Neural cell (in vitro differentiated cells): ENCODE measurements around the gene ANP32D. TPM values are rescaled to one million over a fixed set of nuclear protein-coding genes. Genes with fewer than 3 reads are reported as not detected.
"Not testable (repeated sequence)": the region's sequence is repeated elsewhere in the genome, so short reads cannot be mapped to it uniquely, and the experiment has no call there.

ENCODE experiments used
- H2AFZ ChIP-seq: fragments of 200-600, 300-800 bp; sonication (generic), shearing (Covaris generic); 2 replicates; pipeline ENCODE4 v1.6.0; 2014; ENCODE audit warnings: low read depth, mild to moderate bottlenecking, antibody characterized with exemption, low read length, moderate library complexity
- H3F3A ChIP-seq: fragments of 200-600 bp; shearing (Covaris generic); 2 replicates; pipeline ENCODE4 v1.6.1; 2016; ENCODE audit warnings: mild to moderate bottlenecking, moderate library complexity, mixed read lengths, antibody characterized with exemption, low read length; ENCODE audit not compliant: insufficient read depth, poor library complexity, severe bottlenecking
- H3K27ac ChIP-seq: fragments of 200-600, 300-800 bp; sonication (generic), shearing (Covaris generic); 2 replicates; pipeline ENCODE4 v1.5.1; 2014; ENCODE audit warnings: mild to moderate bottlenecking, low read length, moderate library complexity
- H3K27me3 ChIP-seq: fragments of 300-800, 200-600 bp; sonication (generic), shearing (Covaris generic); 2 replicates; pipeline ENCODE4 v1.6.0; 2014; ENCODE audit warnings: mild to moderate bottlenecking, low read depth, low read length, moderate library complexity; ENCODE audit not compliant: insufficient read depth
- H3K36me3 ChIP-seq: fragments of 300-800, 200-600 bp; sonication (generic), shearing (Covaris generic); 2 replicates; pipeline ENCODE4 v1.5.1; 2014; ENCODE audit warnings: mild to moderate bottlenecking, antibody characterized with exemption, low read length, moderate library complexity; ENCODE audit not compliant: insufficient read depth
- H3K4me2 ChIP-seq: fragments of 300-800, 200-600 bp; sonication (generic), shearing (Covaris generic); 2 replicates; pipeline ENCODE4 v1.6.0; 2014; ENCODE audit warnings: mild to moderate bottlenecking, low read length
- H3K4me3 ChIP-seq: fragments of 300-800, 200-600 bp; sonication (generic), shearing (Covaris generic); 2 replicates; pipeline ENCODE4 v1.5.1; 2014; ENCODE audit warnings: mild to moderate bottlenecking, low read length, moderate library complexity
- H3K79me2 ChIP-seq: fragments of 200-600 bp; shearing (Covaris generic); replicated peaks from 2 replicates; pipeline ENCODE4 v1.6.0; 2014; ENCODE audit warnings: mild to moderate bottlenecking, low read length, moderate library complexity; ENCODE audit not compliant: insufficient read depth
- H3K9ac ChIP-seq: fragments of 300-800, 200-600 bp; sonication (generic), shearing (Covaris generic); 2 replicates; pipeline ENCODE4 v1.6.1; 2016; ENCODE audit warnings: mild to moderate bottlenecking, low read length, mixed read lengths
- H3K9me2 ChIP-seq: fragments of 200-600 bp; shearing (Covaris generic); 2 replicates; pipeline ENCODE4 v1.6.1; 2016; ENCODE audit warnings: mild to moderate bottlenecking, low read length, mixed read lengths; ENCODE audit not compliant: insufficient read depth
- H3K9me3 ChIP-seq: fragments of 200-600, 300-800 bp; sonication (generic), shearing (Covaris generic); 2 replicates; pipeline ENCODE4 v1.6.1; 2016; ENCODE audit warnings: mild to moderate bottlenecking, mixed run types, low read length, moderate library complexity, mixed read lengths
- H4K20me1 ChIP-seq: fragments of 200-600 bp; shearing (Covaris generic); 2 replicates; pipeline ENCODE4 v1.6.1; 2016; ENCODE audit warnings: mild to moderate bottlenecking, mixed run types; ENCODE audit not compliant: insufficient read depth
- EP300 ChIP-seq: fragments of 450-650 bp; conservative IDR thresholded peaks from 2 replicates; pipeline ENCODE4 v1.6.1; 2014; ENCODE audit warnings: antibody characterized with exemption, mild to moderate bottlenecking, moderate library complexity; ENCODE audit not compliant: poor library complexity, severe bottlenecking
- EZH2 ChIP-seq: fragments of 200-600, 300-800 bp; shearing (Covaris generic), sonication (generic); IDR thresholded peaks from 2 replicates; pipeline ENCODE4 v1.6.1; 2014; ENCODE audit warnings: antibody characterized with exemption, low read length, borderline replicate concordance, mild to moderate bottlenecking; ENCODE audit not compliant: insufficient read depth, poor library complexity, severe bottlenecking
- MXI1 ChIP-seq: fragments of 450-650 bp; conservative IDR thresholded peaks from 2 replicates; pipeline ENCODE4 v1.6.1; 2014; ENCODE audit warnings: antibody characterized with exemption, mild to moderate bottlenecking; ENCODE audit not compliant: poor library complexity, severe bottlenecking
- POLR2AphosphoS5 ChIP-seq: IDR thresholded peaks from 2 replicates; pipeline ENCODE4 v1.6.1; 2012
- RAD21 ChIP-seq: fragments of 450-650 bp; conservative IDR thresholded peaks from 2 replicates; pipeline ENCODE4 v1.6.1; 2014; ENCODE audit warnings: antibody characterized with exemption, mild to moderate bottlenecking, moderate library complexity
- SMC3 ChIP-seq: fragments of 450-650 bp; conservative IDR thresholded peaks from 2 replicates; pipeline ENCODE4 v1.6.1; 2014; ENCODE audit warnings: antibody characterized with exemption, mild to moderate bottlenecking, moderate library complexity; ENCODE audit not compliant: poor library complexity
- TAF1 ChIP-seq: IDR thresholded peaks from 2 replicates; pipeline ENCODE4 v1.6.1; 2012; ENCODE audit warnings: low read depth
- polyA plus RNA-seq: library from polyadenylated mRNA; depleted of rRNA; stranded (reverse); fragments of >200 nt; gene quantifications from 2 replicates; pipeline ENCODE4 v1.2.3, GENCODE V29; 2014
- TF ChIP-seq, protein P1 (sequence below): fragments of 450-650 bp; IDR thresholded peaks from 2 replicates; pipeline ENCODE4 v1.5.1; 2014; ENCODE audit warnings: antibody characterized with exemption, mild to moderate bottlenecking, moderate library complexity; ENCODE audit not compliant: poor library complexity, severe bottlenecking
- TF ChIP-seq, protein P2 (sequence below): IDR thresholded peaks from 2 replicates; pipeline ENCODE4 v1.6.1; 2012; ENCODE audit warnings: borderline replicate concordance

ANP32D gene
- polyA plus RNA-seq, 1 donor from 2014 or later = not detected

DNA sequence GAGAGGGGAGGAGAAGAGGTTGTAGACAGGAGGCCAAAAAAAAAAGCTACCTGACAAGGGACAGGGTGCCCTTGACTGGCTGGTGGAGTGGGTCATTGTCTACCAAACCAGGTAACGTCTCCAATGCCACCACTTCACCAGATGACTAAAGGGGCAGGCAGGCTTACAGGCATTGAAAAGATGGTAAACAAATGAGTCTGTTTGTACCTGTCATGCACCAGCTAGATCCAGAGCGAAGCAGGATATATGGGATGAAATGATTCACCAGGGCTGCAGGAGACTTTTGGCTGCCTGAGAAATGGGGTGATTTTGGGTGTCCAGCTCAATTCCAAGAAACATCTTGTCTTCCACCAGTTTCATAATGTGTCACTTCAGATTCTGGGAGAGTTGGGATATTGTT, 13.9 kb downstream of the ANP32D start:
- Histone ChIP-seq H3K79me2 (no peaks in the 10 kb centered on the region), H3K36me3 (no peaks in the 10 kb centered on the region), H3K9ac (no peak overlapping the region), H3K4me2 (no peak overlapping the region), H4K20me1 (no peaks in the 10 kb centered on the region), H3K27me3 (no peaks in the 10 kb centered on the region), H3K27ac (no peak overlapping the region), H3K4me3 (no peak overlapping the region), H3F3A (no peaks in the 10 kb centered on the region), H3K9me2 (no peaks in the 10 kb centered on the region), H3K9me3 (no peaks in the 10 kb centered on the region), H2AFZ (no peak overlapping the region)
- TF ChIP-seq MXI1 = no peak
- TF ChIP-seq EP300 = no peak
- TF ChIP-seq SMC3 = no peak
- TF ChIP-seq EZH2 = no peak
- TF ChIP-seq, protein P1, sequence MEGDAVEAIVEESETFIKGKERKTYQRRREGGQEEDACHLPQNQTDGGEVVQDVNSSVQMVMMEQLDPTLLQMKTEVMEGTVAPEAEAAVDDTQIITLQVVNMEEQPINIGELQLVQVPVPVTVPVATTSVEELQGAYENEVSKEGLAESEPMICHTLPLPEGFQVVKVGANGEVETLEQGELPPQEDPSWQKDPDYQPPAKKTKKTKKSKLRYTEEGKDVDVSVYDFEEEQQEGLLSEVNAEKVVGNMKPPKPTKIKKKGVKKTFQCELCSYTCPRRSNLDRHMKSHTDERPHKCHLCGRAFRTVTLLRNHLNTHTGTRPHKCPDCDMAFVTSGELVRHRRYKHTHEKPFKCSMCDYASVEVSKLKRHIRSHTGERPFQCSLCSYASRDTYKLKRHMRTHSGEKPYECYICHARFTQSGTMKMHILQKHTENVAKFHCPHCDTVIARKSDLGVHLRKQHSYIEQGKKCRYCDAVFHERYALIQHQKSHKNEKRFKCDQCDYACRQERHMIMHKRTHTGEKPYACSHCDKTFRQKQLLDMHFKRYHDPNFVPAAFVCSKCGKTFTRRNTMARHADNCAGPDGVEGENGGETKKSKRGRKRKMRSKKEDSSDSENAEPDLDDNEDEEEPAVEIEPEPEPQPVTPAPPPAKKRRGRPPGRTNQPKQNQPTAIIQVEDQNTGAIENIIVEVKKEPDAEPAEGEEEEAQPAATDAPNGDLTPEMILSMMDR = no peak
- TF ChIP-seq TAF1 = no peak

DNA sequence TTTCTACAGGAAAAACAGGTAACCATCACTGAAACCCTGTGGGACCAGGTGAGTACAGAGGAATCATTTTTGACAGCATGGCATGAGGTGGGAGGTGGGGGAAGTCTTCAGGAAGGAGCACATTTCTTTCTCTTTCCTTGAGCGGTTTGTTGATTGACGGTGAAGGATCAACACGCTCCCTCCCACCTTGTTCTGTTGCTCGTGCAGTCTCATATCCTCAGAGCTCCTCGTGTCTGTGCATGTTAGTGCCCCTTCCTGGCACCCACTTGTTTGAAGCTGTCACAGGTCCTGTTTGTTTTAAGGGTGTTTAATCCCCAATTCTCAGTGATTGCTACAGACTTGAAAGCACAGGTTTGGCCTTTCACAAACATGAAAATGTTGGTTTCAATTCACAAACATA, 14.3 kb downstream of the ANP32D start:
- H4K20me1 ChIP-seq = no peaks in the 10 kb centered on the region
- H3K79me2 ChIP-seq = no peaks in the 10 kb centered on the region
- no peak overlapping the region for H3K4me3 ChIP-seq
- no peaks in the 10 kb centered on the region for H3K27me3 ChIP-seq
- no peak overlapping the region for H3K9ac ChIP-seq
- H3K4me2 ChIP-seq = no peak overlapping the region
- H3K36me3 ChIP-seq = no peaks in the 10 kb centered on the region
- no peaks in the 10 kb centered on the region for H3F3A ChIP-seq
- H3K9me2 ChIP-seq = no peaks in the 10 kb centered on the region
- TF ChIP-seq EZH2 = no peak
- no peak overlapping the region for H2AFZ ChIP-seq
- H3K27ac ChIP-seq = no peak overlapping the region
- H3K9me3 ChIP-seq = no peaks in the 10 kb centered on the region

DNA sequence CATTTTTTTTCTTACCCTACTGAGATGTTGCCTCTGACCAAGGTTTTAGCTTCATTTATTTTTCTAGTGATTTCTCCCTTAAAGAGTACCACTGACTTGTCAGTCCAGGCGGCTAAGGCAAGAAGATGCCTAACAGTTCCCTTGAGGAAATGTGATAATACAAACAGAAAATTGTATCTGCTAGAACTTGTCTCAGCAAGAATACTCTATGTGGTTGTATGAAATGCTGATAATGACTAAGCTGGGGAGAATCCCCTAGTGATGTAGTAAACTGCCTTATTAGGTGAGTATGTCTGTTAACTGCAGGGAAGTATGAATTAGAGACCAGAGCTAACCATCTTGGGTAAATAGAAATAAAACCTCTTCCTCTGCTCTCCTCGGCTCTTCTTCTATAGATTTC, 16.7 kb downstream of the ANP32D start:
- Histone ChIP-seq H3F3A (no peaks in the 10 kb centered on the region), H4K20me1 (no peaks in the 10 kb centered on the region), H3K4me2 (no peak overlapping the region), H3K9ac (no peak overlapping the region), H3K4me3 (no peak overlapping the region), H3K79me2 (no peaks in the 10 kb centered on the region), H3K27me3 (no peaks in the 10 kb centered on the region), H3K9me3 (no peaks in the 10 kb centered on the region), H3K27ac (no peak overlapping the region), H3K36me3 (no peaks in the 10 kb centered on the region), H3K9me2 (no peaks in the 10 kb centered on the region), H2AFZ (no peak overlapping the region)
- no peak for TF ChIP-seq EZH2
- TF ChIP-seq, protein P2, sequence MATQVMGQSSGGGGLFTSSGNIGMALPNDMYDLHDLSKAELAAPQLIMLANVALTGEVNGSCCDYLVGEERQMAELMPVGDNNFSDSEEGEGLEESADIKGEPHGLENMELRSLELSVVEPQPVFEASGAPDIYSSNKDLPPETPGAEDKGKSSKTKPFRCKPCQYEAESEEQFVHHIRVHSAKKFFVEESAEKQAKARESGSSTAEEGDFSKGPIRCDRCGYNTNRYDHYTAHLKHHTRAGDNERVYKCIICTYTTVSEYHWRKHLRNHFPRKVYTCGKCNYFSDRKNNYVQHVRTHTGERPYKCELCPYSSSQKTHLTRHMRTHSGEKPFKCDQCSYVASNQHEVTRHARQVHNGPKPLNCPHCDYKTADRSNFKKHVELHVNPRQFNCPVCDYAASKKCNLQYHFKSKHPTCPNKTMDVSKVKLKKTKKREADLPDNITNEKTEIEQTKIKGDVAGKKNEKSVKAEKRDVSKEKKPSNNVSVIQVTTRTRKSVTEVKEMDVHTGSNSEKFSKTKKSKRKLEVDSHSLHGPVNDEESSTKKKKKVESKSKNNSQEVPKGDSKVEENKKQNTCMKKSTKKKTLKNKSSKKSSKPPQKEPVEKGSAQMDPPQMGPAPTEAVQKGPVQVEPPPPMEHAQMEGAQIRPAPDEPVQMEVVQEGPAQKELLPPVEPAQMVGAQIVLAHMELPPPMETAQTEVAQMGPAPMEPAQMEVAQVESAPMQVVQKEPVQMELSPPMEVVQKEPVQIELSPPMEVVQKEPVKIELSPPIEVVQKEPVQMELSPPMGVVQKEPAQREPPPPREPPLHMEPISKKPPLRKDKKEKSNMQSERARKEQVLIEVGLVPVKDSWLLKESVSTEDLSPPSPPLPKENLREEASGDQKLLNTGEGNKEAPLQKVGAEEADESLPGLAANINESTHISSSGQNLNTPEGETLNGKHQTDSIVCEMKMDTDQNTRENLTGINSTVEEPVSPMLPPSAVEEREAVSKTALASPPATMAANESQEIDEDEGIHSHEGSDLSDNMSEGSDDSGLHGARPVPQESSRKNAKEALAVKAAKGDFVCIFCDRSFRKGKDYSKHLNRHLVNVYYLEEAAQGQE = no peak
- TF ChIP-seq POLR2AphosphoS5 = no peak
- no peak for TF ChIP-seq MXI1
- TF ChIP-seq RAD21 = no peak

DNA sequence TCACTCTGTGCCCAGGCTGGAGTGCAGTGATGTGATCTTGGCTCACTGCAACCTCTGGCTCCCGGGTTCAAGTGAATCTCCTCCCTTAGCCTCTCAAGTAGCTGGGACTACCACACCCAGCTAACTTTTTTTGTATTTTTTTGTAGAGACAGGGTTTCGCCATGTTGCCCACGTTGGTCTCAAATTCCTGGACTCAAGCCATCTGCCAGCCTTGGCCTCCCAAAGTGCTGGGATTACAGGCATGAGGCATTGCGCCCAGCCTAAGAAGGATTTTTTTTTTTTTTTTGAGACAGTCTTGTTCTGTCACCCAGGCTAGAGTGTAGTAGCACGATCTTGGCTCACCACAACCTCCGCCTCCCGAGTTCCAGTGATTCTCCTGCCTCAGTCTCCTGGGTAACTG, 17.1 kb downstream of the ANP32D start:
- not testable (repeated sequence) for H3K27me3 ChIP-seq, H3F3A ChIP-seq, H3K4me2 ChIP-seq, H3K36me3 ChIP-seq, H3K9me3 ChIP-seq, H3K79me2 ChIP-seq, H3K4me3 ChIP-seq, H3K27ac ChIP-seq, H3K9me2 ChIP-seq, H3K9ac ChIP-seq, H4K20me1 ChIP-seq, H2AFZ ChIP-seq

DNA sequence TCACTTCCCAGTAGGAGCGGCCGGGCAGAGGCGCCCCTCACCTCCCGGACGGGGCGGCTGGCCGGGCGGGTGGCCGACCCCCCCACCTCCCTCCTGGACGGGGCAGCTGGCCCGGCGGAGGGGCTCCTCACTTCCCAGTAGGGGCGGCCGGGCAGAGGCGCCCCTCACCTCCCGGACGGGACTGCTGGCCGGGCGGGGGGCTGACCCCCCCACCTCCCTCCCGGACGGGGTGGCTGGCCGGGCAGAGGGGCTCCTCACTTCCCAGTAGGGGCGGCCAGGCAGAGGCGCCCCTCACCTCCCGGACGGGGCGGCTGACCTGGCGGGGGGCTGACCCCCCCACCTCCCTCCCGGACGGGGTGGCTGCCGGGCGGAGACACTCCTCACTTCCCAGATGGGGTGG, 27.9 kb downstream of the ANP32D start:
- not testable (repeated sequence) for H3K27me3 ChIP-seq, H2AFZ ChIP-seq, H3F3A ChIP-seq, H3K4me2 ChIP-seq, H3K4me3 ChIP-seq, H3K9me3 ChIP-seq, H3K79me2 ChIP-seq, H3K9ac ChIP-seq, H3K9me2 ChIP-seq, H3K36me3 ChIP-seq, H3K27ac ChIP-seq, H4K20me1 ChIP-seq
